ENCODE results near the gene RPRD1B.

Gene RPRD1B

DNA sequence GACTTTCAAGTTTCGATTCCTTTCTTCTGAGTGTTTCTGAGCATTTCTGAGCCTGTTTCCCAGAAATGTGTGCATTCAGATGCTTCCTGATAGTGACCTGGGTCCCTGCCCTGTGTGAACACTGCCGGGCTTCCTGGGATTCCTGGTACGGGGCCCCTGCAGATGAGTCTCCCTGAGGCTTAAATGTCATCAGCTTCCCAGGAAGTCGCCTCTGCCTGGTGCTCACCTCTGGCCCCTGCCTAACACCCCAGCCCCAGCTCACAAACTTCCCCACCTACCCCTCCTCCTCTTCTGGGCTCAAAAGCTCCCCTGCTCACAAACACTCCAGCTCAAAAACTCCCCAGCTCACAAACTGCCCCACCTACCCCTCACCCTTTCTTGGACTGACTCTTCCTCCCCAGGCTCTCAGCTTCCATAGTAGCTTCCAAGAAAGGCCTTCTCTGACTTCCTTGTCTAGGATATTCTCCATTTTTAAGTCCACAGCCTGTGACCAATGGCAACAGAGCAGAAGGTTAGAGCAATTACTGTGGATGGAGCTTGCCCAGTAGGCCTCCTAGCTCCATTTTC is 89.6 kb downstream of the RPRD1B start:
- no peak for DNase-seq (ENCODE audit: low spot score)

DNA sequence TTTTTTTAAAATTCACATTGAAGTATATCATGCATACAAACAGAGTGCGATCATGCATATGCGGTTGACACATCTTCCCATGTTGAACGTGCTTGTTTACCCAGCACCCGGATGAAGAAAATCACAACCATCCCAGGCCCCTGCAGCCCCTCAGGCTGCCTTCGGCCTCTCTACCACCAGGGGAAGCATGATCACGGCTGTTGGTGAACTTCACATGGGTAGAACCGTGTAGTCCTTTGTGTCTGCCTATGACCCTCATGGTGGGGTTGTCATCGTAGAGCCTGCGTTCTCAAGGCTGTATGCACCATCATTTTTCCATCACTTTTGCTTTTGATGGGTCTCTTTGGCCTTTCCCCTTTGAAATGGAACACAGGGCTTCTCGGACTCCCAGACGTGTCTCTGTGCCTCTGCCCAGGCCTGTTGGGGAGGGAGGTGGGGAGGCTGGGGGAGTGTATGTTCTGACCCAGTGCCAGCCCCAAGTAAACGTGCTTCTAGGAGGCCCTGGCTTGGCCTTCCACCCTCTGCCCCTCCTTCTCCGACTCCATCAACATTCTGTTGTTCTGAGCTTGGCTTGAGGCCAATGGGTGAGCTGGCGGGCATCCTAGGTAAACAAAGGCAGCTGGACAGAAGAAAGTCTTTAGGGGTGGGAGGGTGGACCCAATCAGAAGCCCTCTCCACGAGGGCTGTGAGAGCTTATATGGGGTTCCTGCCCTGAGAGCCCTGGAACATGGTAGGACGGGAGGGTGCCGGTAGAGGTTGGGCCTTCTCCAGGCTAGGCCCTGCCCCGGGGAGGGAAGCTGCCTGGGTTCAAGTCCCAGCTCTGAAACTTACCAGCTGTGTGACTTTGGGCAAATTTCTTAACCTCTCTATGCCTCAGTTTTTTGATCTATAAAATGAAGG is 91.9 kb downstream of the RPRD1B start:
- no peak for DNase-seq (ENCODE audit: low spot score)

DNA sequence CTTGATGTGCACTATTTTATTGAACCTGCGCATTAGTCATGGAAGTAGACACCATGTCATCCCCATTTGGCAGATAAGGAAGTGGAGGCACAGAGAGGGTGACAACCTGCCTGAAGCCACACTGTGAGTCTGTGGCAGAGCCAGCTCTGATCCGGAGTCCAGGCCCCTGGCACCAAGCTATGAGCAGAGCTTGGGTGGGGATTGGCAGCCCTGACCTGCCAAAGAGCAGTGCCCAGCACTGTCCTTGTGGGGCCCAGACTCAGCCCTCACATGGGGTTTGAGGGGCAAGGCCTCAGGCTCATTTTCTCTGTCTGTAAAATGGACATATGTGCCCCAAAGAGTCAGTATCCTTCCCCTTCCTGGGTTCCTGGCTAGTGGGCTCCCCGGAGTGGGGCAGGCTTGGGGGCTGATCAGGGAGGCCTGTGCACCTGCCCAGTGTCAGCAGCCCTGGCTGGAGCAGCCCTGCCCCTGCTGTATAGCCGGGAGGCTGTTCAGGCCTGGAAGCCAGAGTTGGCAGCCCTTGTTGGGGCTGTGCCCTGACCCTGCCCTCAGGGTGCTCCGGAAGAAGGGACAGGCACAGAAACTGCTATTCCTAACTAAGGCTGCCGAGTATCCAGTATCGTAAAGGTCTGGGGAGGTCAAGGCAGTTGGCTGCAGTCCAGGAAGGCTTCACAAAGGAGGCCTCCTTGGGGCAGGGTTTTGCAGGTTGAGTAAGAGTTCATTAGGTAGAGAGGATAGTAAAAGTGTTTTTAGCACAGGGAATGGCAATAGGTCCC is 92.8 kb downstream of the RPRD1B start:
- no peak for DNase-seq (ENCODE audit: low spot score)

DNA sequence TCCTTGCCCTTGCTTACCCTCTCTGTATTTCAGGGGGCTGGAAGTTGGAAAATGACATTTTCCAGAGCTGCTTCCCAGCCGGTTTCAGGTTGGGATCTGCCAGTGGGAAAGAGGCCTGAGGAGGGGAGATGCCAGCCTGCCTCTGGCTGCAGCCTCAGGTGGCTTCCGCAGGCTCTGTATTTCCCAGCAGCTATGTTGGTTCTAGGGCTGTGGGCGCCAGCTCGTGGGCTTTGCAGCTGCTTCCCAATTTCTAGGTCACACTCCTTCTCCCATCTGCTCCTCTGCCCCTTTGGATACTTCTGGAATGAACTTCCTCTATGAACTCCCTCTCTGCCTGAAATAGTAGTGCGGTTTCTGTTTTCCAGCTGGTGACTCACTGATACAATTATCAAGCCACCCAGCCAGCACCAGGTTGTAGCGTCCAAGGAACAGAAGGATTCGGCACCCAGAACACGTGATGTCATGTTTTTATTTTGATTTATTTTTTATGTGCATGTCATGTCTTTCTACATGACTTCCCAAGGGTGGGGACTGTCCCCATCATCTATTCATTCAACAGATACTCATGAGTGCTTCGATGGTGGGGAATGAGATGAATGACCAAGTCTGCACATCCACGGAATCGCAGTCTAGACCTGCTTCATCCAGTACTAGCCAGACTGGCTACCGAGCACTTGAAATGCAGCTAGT is 93.5 kb downstream of the RPRD1B start:
- DNase-seq (ENCODE audit: low spot score), result peak; percentile 22

DNA sequence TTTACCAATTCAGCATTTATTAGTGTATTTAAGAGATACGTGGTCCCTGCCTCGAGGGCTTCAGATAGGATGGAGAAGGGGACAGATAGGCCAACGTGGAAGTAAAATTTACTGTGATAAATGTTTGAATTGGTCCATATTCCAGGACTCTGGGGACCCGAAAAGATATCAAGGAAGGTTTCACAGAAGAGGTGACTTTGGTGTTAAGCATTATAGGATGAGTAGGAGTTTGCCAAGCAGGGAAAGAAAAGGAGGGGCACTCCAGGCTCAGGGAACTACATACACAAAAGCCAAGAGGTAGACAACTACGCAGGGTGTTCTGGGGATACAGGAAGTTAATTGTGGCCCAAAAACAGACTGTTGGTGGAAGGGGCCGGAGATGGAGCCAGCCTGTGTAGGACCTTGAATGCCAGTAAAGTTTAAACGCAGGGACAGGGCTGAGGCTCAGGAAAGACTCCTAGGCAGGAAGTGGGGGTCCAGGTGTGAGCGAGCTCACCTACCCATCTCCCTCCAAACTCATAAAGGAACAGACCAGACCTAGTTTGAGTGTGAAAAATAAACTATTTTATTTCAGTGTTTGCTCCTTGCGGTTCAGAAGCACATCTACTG is 94.5 kb downstream of the RPRD1B start:
- no peak for DNase-seq (ENCODE audit: low spot score)

DNA sequence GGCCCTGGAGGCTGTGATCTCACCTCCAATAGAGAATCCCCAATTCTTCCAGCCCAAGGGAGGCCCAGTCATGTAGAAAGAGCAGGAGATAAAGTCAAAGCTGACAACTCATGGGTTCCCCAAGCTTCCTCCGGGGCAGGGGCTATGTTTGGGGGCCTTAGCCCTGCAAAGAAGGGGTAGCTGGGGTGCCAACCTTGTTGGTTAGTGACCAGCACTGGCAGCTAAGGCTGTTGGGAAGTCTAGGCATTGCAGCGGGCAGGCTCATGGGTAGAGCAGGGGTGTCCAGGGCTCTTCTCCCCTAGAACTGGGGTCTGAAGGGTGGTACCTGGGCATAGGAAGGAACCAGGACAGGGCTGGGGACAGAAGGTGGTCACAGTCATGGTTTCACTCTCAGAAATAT is 95.1 kb downstream of the RPRD1B start:
- DNase-seq (ENCODE audit: low spot score), result no peak

DNA sequence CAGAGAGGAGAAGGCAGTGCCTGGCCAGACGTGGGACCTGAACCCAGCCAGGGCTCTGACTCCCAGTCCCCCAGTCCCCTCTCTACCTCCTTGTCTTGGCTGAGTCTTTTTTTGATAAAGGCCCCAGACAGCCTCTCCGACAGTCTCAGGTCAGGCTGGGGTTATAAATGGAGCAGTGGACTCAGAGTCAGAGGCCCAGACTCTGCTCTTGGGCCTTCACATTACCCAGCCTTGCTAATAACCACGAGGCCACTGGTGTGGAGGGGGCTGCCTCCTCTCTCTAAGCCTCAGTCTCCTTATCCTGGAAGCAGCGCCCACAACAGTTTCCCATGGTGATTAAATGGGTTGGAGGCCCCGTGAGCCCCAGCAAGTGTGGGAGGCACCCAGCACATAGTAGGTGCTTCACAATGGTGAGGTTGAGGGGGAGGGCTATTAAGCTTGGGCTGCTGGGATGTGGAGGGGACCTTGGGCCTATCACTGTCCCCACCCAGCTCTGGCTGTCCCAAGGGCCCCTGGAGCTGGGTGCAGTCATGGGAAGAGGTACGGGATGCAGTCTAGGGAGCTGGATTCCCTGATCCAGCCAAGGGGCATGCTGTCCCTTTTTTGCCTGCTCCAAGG is 95.8 kb downstream of the RPRD1B start:
- no peak for DNase-seq (ENCODE audit: low spot score)

DNA sequence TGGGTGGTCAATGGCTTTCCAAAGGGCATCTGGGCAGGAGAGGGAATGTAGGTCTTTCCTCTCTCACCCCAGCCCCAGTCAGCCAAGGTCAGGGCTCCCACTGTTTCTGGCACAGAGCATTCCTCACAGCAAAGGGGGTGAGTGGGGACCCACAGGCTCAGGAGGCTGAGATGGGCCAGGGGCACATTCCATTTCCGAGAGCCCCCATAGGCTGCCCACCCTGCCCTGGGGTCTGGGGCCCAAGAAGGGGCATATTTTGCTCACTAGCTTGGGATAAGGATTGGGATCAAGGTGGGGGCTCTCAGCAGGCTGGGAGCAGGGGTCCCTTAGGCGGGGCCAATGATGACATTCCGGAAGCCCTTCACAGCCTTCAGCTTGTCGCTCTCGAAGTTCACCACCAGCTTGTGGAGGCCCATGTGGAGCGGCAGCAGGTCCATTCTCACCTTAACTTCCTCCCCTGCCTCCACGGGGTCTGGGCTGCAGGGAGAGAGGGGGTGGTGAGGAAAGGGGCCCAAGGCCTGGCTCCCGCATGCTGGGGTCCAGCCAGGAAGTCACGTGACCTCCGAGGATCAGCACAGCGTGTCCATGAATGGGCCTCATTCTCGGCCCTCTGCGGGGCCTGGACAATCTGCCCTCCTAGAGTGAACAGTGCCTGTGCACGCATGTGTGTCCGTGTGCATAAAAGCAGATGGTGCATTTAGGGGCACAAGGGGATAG is 96.5 kb downstream of the RPRD1B start:
- DNase-seq (ENCODE audit: low spot score), result no peak

DNA sequence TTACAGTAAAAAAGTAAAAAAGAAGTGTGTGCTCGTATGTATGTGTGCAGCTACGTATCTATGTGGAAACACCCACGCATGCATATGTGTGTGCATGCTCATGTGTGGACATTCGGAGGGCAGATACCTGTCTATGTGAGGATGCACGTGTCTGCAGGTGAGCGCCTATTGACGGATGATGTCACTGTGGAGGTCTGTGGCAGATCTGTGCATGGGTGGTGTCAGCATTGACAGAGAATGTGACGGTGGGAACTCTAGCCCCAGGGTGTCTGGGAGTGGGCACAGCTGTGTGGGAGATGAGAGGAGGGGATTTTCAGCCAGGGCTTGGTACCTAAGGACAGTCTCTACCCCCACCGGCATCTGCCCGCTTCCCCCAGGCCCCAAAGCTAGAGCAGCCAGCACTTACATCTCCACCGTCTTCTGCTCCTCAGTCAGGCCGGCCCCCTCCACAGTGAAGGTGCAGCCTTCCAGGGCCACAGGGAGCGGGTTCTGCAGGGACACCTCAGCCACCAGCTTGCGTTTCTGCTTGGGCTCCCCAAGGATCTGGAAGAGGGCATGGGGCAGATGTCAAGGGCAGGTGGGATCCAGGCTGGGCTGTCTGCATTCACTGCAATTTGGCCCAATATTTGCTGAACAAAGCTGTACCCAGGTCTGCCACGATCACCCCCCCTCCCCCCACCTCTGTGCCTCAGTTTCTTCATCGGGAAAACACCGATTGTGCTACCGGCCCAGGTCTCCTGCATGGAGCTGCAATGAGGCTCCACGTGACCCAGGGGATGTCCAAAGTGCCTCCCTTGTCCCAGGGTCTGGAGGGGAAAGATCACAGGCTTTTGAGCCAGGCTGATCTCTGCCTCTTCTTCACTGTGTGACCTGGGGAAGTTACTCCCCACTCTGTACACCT is 97.4 kb downstream of the RPRD1B start:
- DNase-seq (ENCODE audit: low spot score), result no peak

DNA sequence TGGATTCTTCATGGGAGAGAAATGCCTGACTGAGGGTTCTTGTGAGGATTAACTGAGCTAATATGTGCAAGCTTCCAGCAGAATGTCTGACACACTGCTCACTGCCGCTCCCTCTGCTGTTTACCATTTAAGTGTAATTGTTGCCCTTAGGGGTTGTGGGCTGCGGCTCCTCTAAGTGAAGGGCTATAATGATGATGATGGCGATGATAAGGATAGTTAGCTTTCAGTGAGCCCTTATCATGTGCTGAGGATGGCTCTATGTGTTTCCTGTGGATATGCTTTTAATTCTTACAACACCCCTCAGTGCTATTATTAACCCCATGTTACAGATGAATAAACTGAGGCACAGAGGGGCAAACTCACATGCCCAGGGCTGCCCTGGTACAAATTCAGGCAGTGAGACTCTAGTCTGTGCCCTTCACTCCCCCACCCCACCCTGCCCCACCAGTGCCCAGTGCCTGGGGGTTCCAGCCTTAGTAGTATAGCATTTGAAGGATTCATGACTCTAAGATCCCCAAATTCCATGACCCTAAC is 98.1 kb downstream of the RPRD1B start:
- no peak for DNase-seq (ENCODE audit: low spot score)

DNA sequence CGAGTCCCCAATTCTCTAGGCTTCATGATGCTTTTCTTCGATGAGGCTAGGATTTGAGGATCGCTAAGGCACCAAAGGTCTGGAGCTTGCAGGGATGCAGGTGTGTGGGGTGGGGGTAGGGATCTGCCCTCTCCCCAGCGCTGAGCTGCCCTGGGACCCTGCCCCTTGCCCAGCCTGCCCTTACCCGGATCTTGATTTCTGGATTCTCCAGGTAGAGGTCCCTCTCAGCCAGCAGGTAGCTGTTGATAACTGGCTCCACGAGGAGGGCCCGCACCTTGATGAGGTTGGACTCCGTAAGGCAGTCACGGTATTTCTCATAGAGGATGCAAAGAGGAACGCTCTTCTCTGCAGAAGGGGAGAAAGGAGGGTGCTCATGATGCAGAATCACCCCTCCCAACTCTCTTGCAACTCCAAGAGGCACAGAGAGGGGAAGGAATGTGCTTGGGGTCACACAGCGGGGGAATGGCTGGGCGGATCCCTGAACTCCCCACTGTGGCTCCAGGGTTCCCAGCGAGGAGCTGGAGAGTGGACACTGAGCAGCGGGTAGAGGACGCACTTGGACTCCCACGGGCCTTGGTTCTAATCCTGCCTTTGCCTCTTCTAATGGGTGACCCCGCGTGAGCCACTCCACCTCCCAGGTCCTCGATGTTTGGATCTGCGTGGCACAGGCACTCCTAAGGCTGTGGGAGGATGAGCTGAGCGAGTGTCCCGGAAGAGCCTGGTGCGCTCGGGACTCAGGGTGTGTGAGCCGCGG is 98.8 kb downstream of the RPRD1B start:
- DNase-seq (ENCODE audit: low spot score), result no peak

DNA sequence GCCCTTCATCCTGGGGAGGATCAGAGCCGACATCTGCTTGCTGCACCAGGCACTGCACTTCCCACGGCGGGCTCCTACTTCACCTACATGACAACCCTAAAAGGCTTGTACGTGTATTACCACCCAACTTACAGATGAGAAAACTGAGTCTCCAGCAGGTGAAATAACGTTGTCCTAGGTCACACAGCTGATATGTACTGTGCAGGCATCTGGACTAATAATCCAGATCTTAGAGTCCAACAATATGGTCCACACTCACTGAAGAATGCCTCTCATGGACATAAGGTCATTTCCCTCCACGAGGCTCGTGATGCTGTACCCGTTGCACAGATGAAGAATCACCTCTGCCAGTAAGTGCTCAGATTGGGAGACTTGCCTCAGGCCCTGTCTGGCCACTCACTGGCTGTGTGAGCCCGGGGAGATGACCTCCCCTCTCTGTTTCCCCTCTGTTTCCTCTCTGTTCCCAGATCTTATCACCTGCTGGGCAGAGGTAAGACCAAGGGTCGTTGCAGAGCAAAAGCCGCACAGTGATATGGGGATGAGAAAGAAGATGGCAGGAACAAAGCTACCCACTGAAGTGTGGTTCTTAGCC is 99.5 kb downstream of the RPRD1B start:
- DNase-seq (ENCODE audit: low spot score), result no peak

DNA sequence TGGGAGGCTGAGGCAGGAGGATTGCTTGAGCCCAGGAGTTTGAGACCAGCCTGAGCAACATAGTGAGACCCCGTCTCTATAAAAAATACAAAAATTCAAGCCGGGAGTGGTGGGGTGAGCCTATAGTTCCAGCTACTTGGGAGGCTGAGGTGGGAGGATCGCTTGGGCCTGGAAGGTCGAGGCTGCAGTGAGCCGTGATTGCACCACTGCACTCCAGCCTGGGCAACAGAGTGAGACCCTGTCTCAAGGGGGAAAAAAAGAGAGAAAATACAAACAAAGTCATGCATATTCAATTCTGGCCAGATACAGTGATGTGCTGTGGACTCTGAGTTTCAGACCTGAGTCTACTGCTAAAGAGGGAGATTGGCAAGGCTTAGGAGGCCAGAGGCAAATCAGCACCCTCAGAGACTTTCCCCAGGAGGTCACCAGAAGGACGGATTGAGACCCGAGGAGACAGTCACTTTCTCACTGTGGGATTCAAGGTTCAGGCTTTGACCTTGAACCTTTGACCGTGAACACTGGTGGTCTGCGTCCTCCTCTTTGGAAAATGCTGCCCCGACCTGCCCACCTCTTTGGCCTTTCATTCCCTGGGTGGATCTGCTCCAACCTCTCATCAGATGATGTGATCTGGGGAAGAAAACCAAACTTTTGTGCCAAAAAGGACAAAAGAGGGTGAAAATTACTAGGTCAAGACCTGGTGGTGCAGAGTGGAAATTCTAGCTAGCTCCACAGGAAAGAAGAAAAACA is 100.3 kb downstream of the RPRD1B start:
- DNase-seq (ENCODE audit: low spot score), result no peak

DNA sequence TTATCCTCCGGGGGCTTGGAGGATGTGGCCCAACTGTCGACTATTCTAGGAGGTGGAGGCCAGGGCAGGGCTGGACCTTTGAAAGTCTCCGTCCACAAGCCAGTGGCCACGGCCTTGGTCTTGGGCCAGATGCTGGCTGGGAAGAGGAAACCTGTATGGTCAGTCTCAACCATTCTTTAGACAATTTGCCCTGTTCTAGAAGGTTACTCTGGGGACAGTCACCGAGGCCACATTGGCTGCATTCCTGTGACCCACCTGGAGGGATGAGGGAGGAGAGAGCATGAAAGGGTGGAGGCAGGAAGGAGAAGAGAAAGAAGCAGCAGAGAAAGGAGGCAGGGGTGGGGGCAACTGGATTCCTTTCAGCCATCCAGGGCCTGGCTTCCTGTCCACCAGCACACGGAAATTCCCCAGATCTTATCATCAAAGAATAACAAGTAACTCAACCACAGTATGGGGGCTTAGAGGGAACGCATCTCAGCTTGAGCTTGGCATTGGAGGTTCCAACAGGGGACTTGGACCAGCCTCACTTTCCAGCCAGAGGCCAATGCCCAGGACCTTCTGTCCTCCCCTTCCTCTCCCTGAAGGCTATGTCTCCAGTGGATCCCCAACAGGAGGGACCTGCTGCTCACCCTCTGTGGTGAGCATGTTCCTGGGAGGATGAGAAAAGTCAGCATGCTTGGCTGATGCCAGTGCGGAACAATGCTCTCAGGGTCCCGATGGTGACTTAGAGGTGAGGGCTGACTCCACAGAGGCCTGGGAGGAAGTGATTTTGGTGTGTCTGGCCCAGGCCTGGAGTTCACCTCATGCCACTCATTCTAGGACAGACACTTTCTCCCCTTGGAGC is 101.1 kb downstream of the RPRD1B start:
- no peak for DNase-seq (ENCODE audit: low spot score)

DNA sequence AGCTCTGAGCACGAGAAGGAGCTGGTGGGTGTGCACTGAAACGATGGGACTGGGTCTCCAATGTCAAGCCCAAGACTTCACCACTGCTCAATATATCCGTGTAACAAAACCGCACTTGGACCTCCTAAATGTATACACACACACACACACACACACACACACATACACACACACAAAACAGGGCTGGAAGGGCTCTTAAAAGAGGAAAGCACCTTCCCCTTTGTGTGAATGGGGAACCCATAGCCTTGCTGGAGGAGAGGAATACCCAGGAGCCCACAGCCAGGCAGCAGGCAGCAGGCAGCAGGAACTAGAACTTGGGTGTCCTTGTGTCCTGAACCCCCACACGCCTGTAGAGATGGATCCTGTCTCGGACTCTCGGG is 101.7 kb downstream of the RPRD1B start:
- DNase-seq (ENCODE audit: low spot score), result no peak

DNA sequence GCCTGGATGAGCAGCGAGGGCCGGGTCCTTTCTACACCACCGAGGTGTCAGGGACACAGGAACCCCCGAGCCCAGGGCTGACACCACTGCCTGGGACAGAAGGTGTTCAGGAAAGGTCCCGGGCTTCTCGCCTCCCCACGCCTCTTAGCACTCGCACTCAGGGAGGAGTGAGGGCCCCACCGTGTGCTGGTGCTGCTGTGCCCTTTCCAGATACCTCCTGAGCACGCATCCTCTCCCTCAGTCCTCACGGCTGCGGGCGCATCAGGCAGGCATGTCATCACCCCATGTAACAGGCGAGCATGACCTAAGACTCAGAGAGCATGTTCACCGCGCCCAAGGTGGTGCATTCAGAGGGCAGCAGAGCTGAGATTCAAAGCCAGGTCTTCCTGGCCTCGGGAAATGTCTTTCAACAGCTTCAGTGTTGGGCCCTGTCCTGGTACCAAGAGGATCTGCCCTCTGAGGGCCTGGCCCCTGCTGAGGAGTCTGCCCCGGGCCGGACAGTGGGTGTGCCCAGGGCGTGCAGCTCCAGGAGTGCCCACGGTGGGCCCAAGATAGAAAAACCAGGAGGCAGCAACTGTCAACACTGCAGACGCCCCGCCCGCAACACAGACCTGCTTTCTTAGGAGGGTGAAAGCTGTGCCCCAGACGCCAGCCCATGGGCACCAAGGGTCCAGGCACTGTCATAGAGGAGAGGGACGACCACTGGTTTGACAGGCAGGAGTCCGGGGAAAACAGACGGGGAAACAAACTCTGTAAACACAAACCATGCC is 102.3 kb downstream of the RPRD1B start:
- DNase-seq (ENCODE audit: low spot score), result no peak
